Endothelial cell of umbilical vein (primary cell): ENCODE measurements around the gene MYL11. TPM values are rescaled to one million over a fixed set of nuclear protein-coding genes. Genes with fewer than 3 reads are reported as not detected.

Source experiments
- BruUV-seq: library from RNA; stranded (reverse); fragments of 400-500 nt; replicated peaks from 2 replicates; lab custom pipeline; 2021; lab: Mats Ljungman, UMichigan
- CTCF ChIA-PET: fragments of 300-600, 350-600 bp; sonication (Branson Sonifier 250); formaldehyde crosslinking; loops from one replicate; lab custom pipeline; 2021; ENCODE audit warnings: antibody characterized with exemption, inconsistent platforms; lab: Charles Lee
- POLR2A ChIA-PET: fragments of 300-600, 350-600 bp; sonication (Branson Sonifier 250); formaldehyde crosslinking; loops from one replicate; lab custom pipeline; 2021; ENCODE audit warnings: antibody characterized with exemption, inconsistent platforms; lab: Charles Lee
- DNase-seq: peaks from one replicate; pipeline ENCODE4 v3.0.0-alpha.2; 2011; ENCODE audit warnings: low read depth, low spot score
- FAIRE-seq: peaks from 2 replicates; lab custom pipeline; 2011; peaks lifted over from hg19 to GRCh38; lab: Jason Lieb, UNC
- H2AFZ ChIP-seq: 2 replicates; pipeline ENCODE4 v1.6.0; 2012; ENCODE audit warnings: low read depth, low read length, control low read depth, inconsistent platforms
- H3K27ac ChIP-seq: 2 replicates; pipeline ENCODE4 v1.5.1; 2011; ENCODE audit warnings: low read depth, mild to moderate bottlenecking, control low read depth, low read length, moderate library complexity; ENCODE audit not compliant: insufficient read depth
- H3K27me3 ChIP-seq, 2 experiments: 2 replicates each; pipeline versions ENCODE4 v1.6.0 to v1.6.1; 2011; ENCODE audit warnings: low read length in 2 of 2, mixed read lengths in 1 of 2; ENCODE audit not compliant: control insufficient read depth in 2 of 2, insufficient read depth in 2 of 2
- H3K36me3 ChIP-seq, 2 experiments: 2 replicates in 1 of 2; 3 replicates in 1 of 2; pipeline ENCODE4 v1.5.1; 2011; ENCODE audit warnings: low read length in 2 of 2, mild to moderate bottlenecking in 1 of 2, moderate library complexity in 1 of 2; ENCODE audit not compliant: control insufficient read depth in 2 of 2, insufficient read depth in 2 of 2; ENCODE audit errors: extremely low read depth in 1 of 2
- H3K4me1 ChIP-seq: 3 replicates; pipeline ENCODE4 v1.5.1; 2011; ENCODE audit warnings: mild to moderate bottlenecking, low read length; ENCODE audit not compliant: control insufficient read depth, insufficient read depth; ENCODE audit errors: extremely low read depth
- H3K4me2 ChIP-seq: 2 replicates; pipeline ENCODE4 v1.6.1; 2011; ENCODE audit warnings: low read length, control low read depth, mixed read lengths; ENCODE audit not compliant: insufficient read depth
- H3K4me3 ChIP-seq, 3 experiments: fragments of 200-600 bp in 1 of 3; sonication (generic), shearing (Covaris generic) in 1 of 3; replicated peaks in 1 of 3; 2 replicates each; pipeline ENCODE4 v1.5.1; 2011 to 2016; ENCODE audit warnings: control low read depth in 3 of 3, low read length in 3 of 3, mild to moderate bottlenecking in 2 of 3, inconsistent platforms in 1 of 3, low read depth in 1 of 3, moderate library complexity in 1 of 3; ENCODE audit not compliant: insufficient read depth in 1 of 3
- H3K79me2 ChIP-seq: 2 replicates; pipeline ENCODE4 v1.6.0; 2012; ENCODE audit warnings: low read length, inconsistent platforms; ENCODE audit not compliant: control insufficient read depth, insufficient read depth
- H3K9ac ChIP-seq: replicated peaks from 2 replicates; pipeline ENCODE3; 2011; ENCODE audit warnings: low read length, control low read depth; ENCODE audit not compliant: insufficient read depth; ENCODE audit errors: extremely low read depth
- H3K9me1 ChIP-seq: replicated peaks from 3 replicates; pipeline ENCODE4 v1.6.0; 2011; ENCODE audit warnings: mild to moderate bottlenecking, low read length; ENCODE audit not compliant: control insufficient read depth, insufficient read depth; ENCODE audit errors: extremely low read depth
- H3K9me3 ChIP-seq: replicated peaks from 2 replicates; pipeline ENCODE4 v1.5.1; 2012; ENCODE audit warnings: low read length, inconsistent platforms; ENCODE audit not compliant: control insufficient read depth, insufficient read depth
- H4K20me1 ChIP-seq: replicated peaks from 2 replicates; pipeline ENCODE3; 2011; ENCODE audit warnings: mild to moderate bottlenecking, low read length; ENCODE audit not compliant: control insufficient read depth, insufficient read depth; ENCODE audit errors: extremely low read depth
- EZH2 ChIP-seq: IDR thresholded peaks from 2 replicates; pipeline ENCODE4 v1.6.1; 2012; ENCODE audit warnings: borderline replicate concordance, low read depth, mild to moderate bottlenecking, moderate library complexity, low read length, inconsistent platforms; ENCODE audit not compliant: severe bottlenecking
- FOS ChIP-seq: IDR thresholded peaks from 2 replicates; pipeline ENCODE4 v1.6.1; 2011; ENCODE audit warnings: mild to moderate bottlenecking, low read length, moderate library complexity, borderline replicate concordance; ENCODE audit not compliant: insufficient read depth
- GATA2 ChIP-seq: IDR thresholded peaks from 2 replicates; pipeline ENCODE4 v1.7.0; 2011; ENCODE audit warnings: low read depth, mild to moderate bottlenecking, moderate library complexity, mixed read lengths, low read length; ENCODE audit not compliant: insufficient read length, insufficient read depth
- JUN ChIP-seq: IDR thresholded peaks from 2 replicates; pipeline ENCODE4 v1.6.1; 2011; ENCODE audit warnings: borderline replicate concordance, low read depth; ENCODE audit not compliant: insufficient read length, insufficient read depth
- MYC ChIP-seq: IDR thresholded peaks from one replicate; pipeline ENCODE4 v1.6.1; 2011; ENCODE audit warnings: mild to moderate bottlenecking, low read depth, low read length
- POLR2A ChIP-seq: IDR thresholded peaks from 2 replicates; pipeline ENCODE4 v1.6.1; 2012; ENCODE audit warnings: low read depth, mild to moderate bottlenecking, control low read depth, low read length
- POLR2AphosphoS5 ChIP-seq: IDR thresholded peaks from 2 replicates; pipeline ENCODE4 v1.6.1; 2012; ENCODE audit warnings: low read depth, mild to moderate bottlenecking, control low read depth, low read length, moderate library complexity; ENCODE audit not compliant: insufficient read depth
- dilution Hi-C: fragments of 300-500 bp; cut with MboI; formaldehyde crosslinking; loops from one replicate; pipeline ENCODE4 v1.15.0; 2019; ENCODE audit warnings: low sequenced_read_pairs; ENCODE audit not compliant: extremely low pct_ligation_motif_present
- intact Hi-C: fragments of 100-400 bp; cut with micrococcal nuclease; formaldehyde crosslinking; loops from one replicate; pipeline ENCODE4 v1.10.0; 2022
- polyA plus RNA-seq, 4 experiments: library from polyadenylated mRNA; depleted of rRNA in 3 of 4; stranded (reverse) in 3 of 4; unstranded in 1 of 4; fragments of >200 nt; gene quantifications; 2 replicates each; pipeline versions ENCODE4 v1.2.1 to v1.2.3, GENCODE V29; 2011 to 2012; ENCODE audit warnings: missing spikeins in 1 of 4
- total RNA-seq: library from RNA; stranded (reverse); gene quantifications from 2 replicates; pipeline ENCODE4 v1.2.3, GENCODE V29; 2021
- TF ChIP-seq, protein P1 (sequence below): IDR thresholded peaks from 2 replicates; pipeline ENCODE4 v1.6.1; 2011; ENCODE audit not compliant: insufficient read depth, insufficient read length
- TF ChIP-seq, protein P2 (sequence below), 2 donors: IDR thresholded peaks; 1 replicate in 1 of 2; 2 replicates in 1 of 2; pipeline ENCODE4 v1.5.1; 2011; ENCODE audit warnings: low read length in 2 of 2, mild to moderate bottlenecking in 2 of 2, moderate library complexity in 2 of 2, control low read depth in 1 of 2, inconsistent platforms in 1 of 2, low read depth in 1 of 2; ENCODE audit not compliant: insufficient read depth in 1 of 2; ENCODE audit errors: extremely low read depth in 1 of 2

Gene MYL11
- total and polyA plus RNA-seq, 2 donors (not counting 3 experiments of a cell fraction or from before 2014, with no cell fraction given) = 1.3 TPM; not detected in 1

DNA sequence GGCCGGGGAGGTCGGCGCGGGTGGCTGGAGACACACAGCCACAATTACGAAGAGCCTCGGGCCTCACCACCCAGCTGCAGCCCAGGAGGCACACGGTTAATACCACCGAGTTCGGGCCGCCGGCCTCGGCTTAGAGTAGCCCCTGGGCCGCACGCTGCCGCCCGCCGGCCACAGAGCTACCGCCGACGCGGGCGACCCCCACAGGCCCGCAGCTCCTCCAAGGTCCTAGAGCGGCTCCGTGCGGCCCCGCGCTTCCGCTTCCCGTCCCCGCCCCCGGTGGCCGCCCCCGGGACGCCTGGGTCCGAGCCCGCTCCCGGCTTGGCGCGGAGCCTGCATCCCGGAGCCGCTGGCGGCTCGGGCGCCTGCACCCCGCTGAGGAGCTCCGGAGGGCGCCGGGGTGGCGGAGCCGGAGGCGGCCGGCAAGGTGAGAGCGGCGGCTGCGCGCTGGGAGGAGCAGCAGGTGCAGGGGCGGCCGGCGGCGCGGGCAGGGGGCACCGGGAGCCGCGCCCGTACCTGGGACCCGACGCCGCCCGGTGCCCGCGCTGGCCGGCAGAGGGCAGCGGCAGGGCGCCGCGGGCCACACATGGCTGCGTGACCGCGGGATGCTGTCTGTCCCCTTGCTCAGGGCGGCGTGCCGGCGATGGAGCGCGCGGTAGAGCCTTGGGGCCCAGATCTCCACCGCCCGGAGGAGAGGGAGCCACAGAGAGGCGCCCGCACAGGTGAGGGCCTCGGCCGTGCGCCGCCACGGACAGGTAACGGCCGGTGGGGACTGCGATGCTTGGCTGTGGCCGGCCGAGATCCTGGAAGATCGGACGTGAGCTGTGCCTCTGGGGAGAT, 20.8 kb downstream of the MYL11 start, which contains the start of gene ZNF48:
Gene ZNF48 (plus strand): TSS at position 266 of the 837 bp plus-strand sequence. CDS start 375 bp downstream, at position 641.
- no peaks in the 10 kb centered on the region for H4K20me1 ChIP-seq
- H3K4me1 ChIP-seq = peaks cover 21% of the 10 kb centered on the region
- peaks cover 9% of the 10 kb centered on the region for H3K79me2 ChIP-seq
- no peaks in the 10 kb centered on the region for H3K9me3 ChIP-seq
- CTCF ChIA-PET = interaction anchor here (0.7 to 3.3 kb wide), 14 partner anchors 12 to 330 kb away, joined by 3 to 62 read pairs (median 6); partner anchors contain the start of genes ALDOA, CD2BP2, DCTPP1 and TBC1D10B
- no peaks in the 10 kb centered on the region for H3K9me1 ChIP-seq
- FAIRE-seq (peak; percentile 73), DNase-seq (peak; percentile 89)
- H3K4me2 ChIP-seq = peak within 1 kb of the TSS; percentile 94
- peak within 1 kb of the TSS; percentile 46 to 85 (median 81) for H3K4me3 ChIP-seq
- H3K27ac ChIP-seq = peak within 1 kb of the TSS; percentile 66
- intact Hi-C loops = loop anchor here (1.0 to 2.0 kb wide), 2 partner anchors 13 to 17 kb away; no protein-coding TSS in a partner anchor
- H3K36me3 ChIP-seq = peaks cover 0 to 19% of the 10 kb centered on the region in 2 experiments
- TF ChIP-seq POLR2A (peak; percentile 17), GATA2 (no peak), MYC (peak; percentile 72), EZH2 (no peak), JUN (no peak), POLR2AphosphoS5 (peak; percentile 74), FOS (no peak)
- TF ChIP-seq, protein P1, sequence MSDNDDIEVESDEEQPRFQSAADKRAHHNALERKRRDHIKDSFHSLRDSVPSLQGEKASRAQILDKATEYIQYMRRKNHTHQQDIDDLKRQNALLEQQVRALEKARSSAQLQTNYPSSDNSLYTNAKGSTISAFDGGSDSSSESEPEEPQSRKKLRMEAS = peak; percentile 37
- TF ChIP-seq, protein P2, sequence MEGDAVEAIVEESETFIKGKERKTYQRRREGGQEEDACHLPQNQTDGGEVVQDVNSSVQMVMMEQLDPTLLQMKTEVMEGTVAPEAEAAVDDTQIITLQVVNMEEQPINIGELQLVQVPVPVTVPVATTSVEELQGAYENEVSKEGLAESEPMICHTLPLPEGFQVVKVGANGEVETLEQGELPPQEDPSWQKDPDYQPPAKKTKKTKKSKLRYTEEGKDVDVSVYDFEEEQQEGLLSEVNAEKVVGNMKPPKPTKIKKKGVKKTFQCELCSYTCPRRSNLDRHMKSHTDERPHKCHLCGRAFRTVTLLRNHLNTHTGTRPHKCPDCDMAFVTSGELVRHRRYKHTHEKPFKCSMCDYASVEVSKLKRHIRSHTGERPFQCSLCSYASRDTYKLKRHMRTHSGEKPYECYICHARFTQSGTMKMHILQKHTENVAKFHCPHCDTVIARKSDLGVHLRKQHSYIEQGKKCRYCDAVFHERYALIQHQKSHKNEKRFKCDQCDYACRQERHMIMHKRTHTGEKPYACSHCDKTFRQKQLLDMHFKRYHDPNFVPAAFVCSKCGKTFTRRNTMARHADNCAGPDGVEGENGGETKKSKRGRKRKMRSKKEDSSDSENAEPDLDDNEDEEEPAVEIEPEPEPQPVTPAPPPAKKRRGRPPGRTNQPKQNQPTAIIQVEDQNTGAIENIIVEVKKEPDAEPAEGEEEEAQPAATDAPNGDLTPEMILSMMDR (IDR thresholded peaks at IDR 0.05; ENCODE audit: extremely low read depth in 1 of 2, insufficient read depth in 1 of 2, low read depth in 1 of 2, low read length in 2 of 2) = peak; percentile 23 to 36
- no TSS peak for BruUV-seq
- POLR2A ChIA-PET = interaction anchor here (0.6 to 2.4 kb wide), 7 partner anchors 9 to 419 kb away, joined by 3 to 8 read pairs (median 5); partner anchors contain the start of genes TBC1D10B and ZNF771
- dilution Hi-C loops = no loop called here
- peak within 1 kb of the TSS; percentile 72 for H3K9ac ChIP-seq
- H3K27me3 ChIP-seq = no peaks in the 10 kb centered on the region
- H2AFZ ChIP-seq = peak within 1 kb of the TSS; percentile 91
